Measurements from ENCODE around the gene GPR107.

Gene GPR107

DNA sequence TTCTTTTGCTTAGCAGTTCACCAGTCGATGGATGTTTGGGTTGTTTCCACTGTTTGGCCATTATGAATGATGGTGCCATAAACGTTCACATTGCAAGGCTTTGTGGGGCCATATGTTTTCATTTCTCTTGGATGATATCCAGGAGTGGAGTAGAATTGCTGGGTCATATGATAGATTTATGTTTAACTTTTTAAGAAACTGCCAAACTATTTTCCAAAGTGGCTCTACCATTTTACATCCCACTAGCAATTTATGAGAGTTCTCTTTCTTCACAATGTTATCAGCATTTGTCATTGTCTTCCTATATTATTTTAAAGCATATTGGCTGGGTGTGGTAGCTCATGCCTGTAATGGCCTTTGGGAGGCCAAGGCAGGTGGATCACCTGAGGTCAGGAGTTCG is 5.2 kb downstream of the GPR107 start:
- DNase-seq: peak; percentile 35

DNA sequence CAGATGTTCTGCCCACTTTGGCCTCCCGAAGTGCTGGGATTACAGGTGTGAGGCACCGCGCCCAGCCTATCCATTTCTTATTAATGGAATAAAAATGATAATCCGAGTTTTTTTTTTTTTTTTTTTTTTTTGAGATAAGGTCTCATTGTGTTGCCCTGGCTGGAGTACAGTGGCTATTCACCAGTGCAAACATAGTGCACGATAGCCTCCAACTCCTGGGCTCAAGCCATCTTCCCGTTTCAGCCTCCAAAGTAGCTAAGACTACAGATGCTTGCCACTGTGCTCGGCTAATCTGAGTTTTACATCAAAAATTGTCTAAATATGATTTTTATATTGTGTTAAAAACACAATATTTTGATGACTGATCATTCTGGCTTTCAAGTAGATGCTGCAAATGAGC is 6.6 kb downstream of the GPR107 start:
- DNase-seq: no peak

DNA sequence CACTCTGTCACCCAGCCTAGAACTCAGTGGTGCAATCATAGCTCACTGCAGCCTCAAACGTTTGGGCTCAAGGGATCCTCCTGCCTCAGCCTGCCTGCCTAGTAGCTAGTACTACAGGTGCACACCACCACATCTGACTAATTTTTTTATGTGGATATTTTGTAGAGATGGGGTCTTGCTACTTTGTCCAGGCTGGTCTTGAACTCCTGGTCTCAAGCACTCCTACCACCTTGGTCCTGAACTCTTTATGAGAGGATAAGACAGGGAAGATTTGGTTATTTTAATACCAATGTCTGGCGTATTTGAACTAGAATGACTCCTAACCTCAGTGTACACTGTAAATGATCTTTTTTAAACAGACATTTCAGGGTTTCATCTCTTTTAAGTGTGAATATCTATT is 9.0 kb downstream of the GPR107 start:
- DNase-seq: no peak

DNA sequence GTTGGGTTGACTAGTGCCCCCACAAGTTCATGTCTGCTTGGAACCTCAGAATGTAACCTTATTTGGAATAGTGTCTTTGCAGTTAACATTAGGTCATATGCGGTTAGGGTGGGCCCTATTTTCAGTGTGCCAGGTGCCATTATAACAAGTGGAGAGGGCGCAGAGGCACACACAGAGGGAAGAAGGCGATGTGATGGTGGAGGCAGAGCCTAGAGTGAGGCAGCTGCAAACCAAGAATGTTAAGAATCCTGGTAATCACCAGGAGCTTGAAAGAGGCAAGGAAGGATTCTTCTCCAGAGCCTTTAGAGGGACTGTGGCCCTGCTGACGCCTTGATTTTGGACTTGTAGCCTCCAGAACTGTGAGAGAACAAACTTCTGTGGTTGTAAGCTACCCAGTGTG is 10.9 kb downstream of the GPR107 start:
- no peak for DNase-seq

DNA sequence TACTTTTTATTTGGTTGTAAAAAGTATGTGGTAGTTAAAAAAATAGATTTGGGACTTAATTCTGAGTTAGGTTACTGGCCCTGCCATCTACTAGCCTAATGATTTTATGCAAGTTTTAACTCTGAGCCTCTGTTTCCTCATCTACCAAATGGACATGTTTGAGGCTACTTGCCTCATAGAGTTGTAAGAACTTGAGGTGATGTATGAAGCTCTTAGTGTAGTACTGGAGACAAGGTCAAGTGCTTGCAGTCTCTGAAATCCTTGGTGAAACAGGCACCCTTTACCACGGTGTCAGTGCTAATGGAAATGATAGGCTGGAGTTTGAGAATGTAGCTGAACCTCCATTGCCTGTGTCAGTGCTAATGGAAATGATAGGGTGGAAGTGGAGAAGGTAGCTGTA is 15.3 kb downstream of the GPR107 start:
- DNase-seq: no peak

DNA sequence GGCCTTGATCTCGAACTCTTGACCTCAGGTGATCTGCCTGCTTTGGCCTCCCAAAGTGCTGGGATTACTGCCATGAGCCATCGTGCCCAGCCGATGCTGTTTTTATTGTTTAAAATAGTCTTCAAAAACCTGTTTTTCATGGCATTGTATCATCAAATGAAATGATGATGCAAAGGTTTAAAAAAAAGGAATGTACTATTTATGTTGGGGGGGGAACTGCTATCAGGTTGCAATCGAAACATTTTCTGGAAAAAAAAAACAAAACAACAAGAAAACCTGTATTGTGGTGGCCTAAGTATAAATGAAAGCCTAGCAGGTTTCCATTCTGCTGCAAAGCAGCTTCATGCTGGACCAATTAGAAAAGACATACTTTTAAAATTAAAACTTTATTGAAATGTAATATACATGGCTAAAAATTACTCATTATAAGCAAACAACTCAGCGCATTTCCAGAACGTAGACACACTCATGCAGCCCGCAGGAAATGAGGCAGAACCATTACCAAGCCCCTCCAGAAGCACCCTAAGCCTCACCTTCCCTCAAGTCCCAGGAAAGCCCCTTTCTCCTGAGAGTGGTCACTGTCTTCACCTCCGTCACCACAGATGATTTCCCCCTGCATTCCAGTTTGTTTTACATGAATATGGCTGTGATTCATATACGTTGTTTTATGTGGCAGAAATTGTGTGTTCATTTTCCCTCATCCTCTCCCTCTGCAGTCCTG is 19.0 kb downstream of the GPR107 start:
- no peak for DNase-seq

DNA sequence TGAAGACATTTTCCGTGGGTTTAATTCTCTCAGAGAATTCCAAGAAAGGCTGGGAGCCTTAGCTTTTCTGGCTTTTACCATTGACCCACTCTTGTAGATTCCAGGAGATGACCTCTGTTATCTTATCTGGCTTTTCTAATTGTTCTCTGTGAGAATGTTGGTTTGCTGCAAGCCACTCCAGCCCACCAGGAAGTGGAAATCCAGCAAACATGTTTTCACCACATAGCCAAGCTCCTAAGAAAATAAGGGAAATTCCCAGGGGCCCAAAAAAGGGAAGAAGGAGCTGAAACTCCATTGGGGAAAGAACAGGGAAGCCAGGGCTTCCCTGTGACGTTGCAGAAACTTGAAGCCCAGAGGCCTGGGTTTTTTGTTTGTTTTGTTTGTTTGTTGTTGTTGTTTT is 19.7 kb downstream of the GPR107 start:
- no peak for DNase-seq

DNA sequence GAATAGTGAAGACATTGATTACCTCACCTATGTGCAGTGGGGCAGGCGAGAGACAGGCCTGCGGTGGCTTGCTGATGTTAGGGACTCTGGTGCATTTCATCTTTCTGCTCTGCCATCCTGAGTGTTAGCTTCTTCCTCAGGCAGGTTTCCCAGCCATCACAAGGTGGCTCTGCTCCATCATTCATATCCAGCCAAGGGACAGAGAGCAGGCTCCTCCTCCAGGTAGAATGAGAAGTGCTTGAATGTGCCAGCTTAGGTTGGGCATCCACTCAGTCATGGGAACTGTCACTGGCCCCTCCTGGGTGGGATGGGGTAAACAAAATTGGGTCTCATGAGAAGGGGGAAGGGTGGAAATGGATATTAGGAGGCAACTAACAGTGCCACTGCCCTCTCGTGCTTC is 24.8 kb downstream of the GPR107 start:
- DNase-seq: peak; percentile 15

DNA sequence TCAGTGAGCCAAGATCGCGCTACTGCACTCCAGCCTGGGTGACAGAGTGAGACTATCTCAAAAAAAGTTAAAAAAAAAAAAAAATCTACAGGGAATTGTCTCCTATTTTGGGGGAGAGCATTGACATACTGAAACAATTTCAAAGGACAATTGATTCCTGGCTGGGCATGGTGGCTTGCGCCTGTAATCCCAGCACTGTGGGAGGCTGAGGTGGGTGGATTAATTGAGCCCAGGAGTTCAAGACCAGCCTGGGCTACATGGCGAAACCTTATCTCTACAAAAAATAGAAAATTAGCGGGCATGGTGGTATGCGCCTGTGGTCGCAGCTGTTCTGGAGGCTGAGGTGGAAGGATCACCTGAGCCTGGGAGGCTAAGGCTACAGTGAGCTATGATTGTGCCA is 30.6 kb downstream of the GPR107 start:
- DNase-seq: no peak

DNA sequence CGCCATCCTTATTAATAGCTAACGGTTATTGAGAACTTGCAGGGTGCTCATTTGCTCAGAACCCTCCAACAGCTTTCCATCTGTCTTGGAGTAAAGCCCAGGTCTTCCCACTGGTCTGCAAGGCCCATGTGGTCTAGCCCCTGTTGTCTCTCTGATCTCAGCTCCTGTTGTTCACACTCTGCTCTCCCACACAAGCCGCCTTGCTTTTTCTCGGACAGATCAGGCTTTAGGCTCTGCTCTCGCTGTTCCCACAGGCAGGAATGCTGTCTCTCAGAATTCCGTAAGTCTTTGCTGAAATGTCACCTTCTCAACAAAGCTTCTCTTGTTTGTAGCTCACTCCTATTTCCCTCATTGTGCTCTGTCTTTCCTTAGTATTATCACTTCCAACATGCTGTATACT is 34.3 kb downstream of the GPR107 start:
- no peak for DNase-seq

DNA sequence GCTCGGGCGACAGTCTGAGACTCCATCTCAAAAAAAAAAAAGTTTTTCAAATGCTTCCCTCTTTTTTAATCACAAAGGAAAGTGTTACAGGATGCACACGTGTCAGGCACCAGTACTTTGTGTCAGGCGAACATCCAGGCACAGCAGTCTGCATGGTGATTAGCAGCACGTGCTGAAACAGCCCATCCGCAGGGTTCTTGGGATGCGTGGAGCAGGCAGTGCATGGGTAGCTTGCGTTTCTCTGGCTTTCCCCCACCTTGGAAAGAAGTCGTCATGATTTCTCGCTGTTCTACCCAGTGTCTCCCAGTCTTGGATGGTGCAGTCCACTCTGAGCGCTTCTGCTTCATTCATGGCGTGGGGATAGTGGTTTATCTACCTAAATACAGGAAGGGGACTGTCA is 35.4 kb downstream of the GPR107 start:
- no peak for DNase-seq

DNA sequence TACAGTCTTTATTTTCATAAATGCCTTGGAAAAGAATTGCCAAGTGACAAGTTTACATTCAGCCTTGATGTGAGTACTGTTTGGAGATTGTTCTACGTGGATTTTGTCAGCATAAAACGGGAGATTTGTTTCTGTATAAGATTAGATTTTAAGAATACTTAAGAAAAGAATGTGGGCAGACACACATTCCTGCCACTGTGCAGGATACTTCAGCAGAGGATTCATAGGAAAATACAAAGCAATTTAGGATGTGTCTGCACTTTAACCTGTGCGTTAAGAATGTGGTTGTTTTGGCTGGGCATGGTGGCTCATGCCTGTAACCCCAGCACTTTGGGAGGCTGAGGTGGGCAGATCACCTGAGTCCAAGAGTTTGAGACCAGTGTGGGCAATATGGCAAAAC is 37.2 kb downstream of the GPR107 start:
- DNase-seq: no peak

DNA sequence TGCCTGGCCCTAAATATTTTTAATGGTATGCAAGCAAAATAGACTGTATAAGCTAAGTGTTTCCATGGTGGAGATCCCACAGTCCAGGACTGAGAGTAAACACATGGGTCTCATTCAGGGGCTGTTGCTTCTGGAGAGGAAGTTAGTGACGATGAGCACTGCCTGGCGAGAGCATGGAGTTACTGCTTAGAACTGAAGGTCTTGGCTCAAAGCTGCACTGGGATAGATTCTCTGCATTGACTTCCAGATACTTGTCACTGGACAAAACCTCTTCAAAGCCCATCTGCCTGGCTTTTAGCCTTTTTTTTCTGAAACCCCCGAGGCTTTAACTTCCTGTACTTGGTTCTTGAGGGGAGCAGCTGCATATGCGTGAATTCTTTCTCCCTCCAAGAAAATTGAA is 39.2 kb downstream of the GPR107 start:
- DNase-seq: no peak

DNA sequence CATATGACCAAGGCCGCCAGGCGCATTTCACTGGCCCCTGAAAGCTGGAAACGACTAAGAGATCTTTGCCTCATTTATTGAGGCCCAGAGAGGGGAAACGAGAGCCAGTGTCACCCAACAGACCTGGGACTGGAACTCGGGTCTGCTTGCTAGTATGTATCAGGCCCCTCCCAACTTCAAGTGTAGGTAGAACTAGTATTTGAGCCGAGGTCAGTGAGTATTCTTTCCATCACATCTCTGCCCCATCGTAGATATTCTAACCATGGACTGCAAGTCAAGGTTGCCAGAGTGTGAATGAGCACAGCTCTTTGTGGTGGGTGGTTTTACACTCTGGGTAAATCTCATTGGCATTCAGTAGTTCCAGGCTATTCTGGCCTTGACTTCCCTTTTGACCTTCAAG is 42.2 kb downstream of the GPR107 start:
- no peak for DNase-seq

DNA sequence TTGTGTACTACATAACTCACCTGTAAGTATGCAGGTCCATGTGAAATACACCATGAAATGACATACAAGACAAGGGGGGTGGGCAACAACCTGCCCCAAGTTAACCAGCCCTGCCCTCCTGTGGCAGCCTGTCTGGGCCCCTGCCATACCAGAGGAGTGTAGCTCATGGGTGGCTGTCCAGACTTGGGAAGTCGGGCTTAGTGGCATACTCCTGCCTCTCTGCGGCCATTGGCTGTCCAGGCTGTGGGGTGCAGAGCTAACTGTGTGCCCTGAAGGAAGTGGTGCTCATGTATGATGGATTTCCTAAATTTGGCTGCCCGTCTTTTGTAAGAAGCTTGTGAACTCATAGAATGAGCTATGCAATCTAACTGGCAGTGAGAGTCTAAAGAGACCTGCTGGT is 47.0 kb downstream of the GPR107 start:
- no peak for DNase-seq

DNA sequence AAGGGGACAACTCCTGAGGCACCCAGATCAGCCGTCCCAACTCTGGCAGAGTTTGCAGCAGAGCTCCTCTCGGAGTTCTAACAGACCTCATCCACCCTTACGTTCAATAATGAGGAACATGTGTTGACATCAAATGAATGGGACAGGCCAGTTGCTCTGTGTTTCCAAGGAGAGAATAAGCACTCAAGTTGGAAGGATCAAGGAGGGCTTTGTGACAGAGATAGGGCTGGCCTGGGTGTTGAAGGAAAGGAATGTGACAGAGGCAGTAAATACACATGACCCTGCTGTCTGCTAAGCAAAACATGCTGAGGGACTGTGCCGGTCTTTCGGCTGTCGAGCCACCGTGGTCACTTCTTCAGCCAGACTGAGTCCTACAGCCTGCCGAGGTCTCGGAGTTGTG is 48.2 kb downstream of the GPR107 start:
- no peak for DNase-seq

DNA sequence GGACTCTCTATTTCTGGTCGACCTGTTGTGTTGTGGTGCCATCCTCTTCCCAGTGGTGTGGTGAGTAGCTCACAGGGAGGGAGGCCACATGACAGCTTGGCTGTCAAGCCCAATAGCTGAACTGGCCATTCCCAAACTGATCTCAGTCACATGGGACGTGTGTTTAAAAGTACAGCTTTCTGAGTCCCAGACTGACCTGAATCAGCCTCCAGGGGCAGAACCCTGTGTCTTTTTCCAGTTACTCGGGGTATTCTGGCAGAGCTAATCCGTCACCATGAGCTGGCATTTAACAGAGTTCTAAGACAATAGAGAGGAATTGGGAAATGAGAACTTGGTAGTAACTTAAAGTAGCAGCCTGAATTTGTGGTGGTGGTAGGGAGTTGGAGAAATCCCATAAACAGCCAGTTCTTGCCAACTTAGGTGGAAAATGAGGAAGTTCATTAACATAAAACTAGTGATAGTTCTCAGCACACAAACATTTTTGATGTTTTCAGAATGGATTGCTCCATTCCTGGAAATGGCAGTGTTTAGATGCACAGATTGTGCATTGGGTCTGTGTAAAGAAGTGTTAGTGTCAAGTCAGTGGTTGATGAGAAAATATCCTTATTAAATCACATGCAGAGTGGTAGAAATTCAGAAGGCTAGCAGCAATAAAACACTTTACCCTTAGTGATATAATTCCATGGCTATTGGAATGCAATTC is 50.9 kb downstream of the GPR107 start:
- no peak for DNase-seq

DNA sequence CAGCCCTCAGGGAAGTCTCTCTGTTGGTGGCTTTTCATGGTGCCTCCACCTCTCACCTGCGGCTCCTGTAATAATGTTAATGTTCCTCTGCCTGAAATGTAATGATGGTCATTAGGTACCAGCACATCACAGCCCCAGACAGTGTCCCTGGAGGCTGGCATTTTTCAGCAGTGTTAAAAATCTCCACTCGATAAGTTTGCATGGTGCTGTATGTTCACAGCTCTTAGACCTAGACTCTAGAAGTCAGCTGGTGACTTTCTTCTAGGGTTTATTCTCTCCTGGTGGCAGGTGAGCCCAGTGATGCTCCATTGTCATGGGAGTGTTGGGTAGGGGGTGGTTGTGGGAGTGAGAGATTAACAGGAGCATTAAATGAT is 53.1 kb downstream of the GPR107 start:
- no peak for DNase-seq

DNA sequence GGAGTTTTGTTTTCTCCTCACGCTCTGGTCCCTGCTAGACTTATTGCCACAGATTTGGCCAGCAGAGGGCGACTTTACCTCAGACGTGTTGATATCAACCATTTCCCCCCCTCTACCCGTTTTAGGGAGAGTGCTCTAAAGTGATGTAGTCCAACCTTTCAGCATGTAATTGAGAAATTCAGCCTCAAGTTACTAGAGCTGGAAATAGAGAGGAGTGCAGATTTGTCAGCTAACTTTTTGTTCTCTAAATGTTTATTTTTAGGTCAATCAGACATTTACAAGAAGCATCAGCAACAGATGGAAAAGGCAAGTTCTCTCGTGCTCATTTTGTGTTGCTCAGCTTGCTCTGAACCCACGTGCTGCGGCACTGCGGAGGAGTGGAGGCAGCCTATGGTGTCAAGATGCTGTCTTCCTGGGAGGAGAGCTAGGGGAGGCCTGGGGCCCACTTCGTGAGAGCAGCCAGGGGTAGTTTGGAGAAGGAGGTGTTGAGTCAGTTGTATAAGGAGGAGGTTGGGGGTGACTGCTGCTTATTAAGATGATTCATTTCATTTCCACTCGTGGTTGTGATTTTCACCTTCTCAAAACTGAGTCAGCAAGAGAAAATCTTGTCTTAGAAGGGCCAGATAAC is 53.6 kb downstream of the GPR107 start:
- peak; percentile 97 for DNase-seq

DNA sequence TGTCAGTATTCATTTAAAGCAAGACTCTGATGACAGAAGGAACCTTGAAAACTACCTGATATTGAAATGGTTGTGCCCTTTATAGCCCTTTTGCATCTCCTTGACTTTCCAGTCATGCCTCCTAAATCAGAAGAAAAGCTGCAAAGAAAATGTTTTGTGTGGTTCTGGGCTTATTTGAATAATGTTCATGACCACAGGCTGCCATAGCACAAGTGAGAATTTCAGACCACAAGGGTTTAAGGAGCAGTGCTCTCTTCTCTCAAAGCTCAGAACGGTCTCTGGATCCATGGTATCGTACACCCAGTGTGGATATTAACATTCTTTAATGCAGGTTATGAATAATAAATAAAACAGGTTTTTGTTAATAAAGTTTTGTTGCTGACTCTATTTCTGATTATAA is 54.2 kb downstream of the GPR107 start:
- no peak for DNase-seq

DNA sequence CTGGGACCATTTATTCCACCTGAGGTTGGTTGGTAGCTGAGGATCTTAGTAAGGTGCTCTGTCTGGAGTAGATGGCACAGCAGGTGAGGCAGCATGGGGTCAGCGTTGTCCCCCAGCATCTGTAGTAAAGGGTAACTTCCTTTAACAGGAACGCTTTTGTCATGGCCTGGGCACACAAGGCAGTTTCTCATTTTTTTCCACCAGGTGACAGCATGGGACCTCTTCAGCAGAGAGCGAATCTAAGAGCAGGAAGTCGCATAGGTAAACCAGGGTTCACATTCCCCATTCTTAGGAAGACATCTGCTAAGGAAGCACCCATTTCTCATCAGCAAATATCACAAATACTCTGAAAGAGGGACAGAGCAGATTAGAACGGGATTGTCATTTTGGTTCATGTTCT is 56.5 kb downstream of the GPR107 start:
- peak; percentile 92 for DNase-seq

DNA sequence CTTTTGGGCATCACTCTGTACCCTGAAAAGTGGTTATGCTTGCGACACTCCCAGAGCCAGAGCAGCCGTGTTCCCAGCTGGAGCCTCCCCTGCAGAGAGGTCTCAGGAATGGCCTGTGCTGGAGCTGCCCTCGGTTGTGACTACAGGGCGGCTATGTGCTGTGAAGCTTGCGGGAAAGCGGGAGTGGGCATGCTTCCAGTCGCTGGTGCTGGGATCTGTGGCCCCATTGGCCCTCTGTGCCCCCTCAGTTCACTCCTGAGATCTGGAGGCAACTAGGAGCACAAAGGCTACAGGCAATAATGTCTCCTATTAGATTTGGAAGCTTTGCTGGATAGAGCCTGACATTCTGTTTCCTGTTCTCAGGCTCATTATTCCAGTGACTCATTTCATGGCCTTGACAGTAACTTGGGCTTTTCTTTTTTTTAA is 56.9 kb downstream of the GPR107 start:
- DNase-seq: peak; percentile 82

DNA sequence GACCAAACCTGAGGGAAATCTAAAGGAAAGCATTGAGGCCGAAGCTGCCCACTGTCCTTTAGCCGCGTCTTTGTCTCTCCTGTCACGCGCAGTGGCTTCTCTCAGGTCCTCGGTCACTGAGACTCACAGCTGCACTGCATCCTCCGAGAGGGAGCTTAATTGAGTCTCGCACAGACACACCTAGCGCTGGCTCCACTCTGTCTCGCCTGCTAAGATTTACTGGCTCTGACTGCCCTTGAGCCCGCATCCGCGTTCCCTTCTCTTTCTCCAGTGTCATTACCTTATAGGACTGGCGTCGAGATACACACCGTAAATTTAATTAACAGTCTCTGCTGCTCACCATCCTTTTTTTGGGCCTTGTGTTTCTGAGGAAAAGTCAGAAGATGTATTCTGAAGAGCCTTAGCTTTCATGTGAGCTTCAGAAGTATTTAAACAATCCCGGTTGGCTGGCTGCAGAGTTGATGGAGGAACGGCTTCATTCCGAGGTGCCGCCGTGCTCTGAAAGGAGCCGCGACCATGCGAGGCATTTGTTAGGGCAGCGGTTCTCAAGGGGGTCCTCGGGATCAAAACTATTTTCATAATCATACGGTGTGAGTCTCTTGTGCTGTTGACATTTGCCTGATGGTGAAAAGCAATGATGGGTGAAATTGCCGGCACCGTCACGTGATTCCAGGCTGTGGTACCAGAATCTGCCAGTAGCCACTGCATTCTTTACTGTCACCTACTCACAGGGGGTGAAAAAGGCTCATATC is 58.3 kb downstream of the GPR107 start:
- peak; percentile 72 for DNase-seq

All from NCI-H2171 treated with DMSO at 0.1 percent for 48 hours (cell line).